ENCODE results near the gene ULBP1.

DNA sequence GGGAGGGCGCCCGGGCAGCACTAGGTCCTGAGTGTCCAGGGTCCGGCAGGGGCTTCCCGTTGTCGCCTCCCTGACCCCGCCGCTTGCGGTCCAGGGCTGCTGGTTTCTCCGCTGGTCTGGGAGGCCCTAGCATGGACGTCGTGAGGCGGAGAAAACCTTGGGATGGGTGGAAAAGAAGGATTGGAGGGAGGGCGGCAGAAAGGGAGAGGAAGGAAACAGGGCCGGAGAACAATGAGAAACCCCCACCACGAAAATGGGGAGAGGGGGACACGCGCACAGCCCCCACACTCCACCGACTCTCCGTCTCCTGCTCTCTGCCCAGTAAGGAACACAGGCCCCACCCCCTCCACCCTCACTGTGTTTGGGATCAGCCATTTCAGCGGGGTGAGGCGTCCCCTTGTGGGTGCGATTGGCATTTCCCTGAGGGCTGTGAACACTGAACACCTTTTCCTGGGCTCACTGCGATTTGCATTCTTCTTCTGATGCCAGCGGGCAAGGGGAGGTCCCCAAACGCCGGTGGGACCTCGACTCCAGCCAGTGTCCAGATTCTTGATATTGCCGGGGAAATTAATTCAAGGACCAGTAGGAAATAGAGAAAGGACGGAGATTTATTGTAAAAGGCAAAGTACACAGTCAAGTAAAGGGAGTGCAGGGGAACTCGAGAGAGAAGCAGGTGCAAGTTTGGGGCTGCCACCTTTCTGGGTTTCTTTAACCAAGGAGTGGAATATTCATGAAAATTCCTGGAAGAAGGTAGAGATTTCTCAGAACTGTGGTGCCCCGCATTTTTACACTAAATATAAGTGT, 37.6 kb upstream of the ULBP1 start:
- TF ChIP-seq GATA2 (IDR thresholded peaks at IDR 0.05; ENCODE audit: low read depth, low read length): no peak
- no peak for TF ChIP-seq GATA3 (IDR thresholded peaks at IDR 0.05; ENCODE audit: low read depth, low read length)

Measured in SH-SY5Y (cell line).